ENCODE measurements around the gene GPC6.
A peak's percentile ranks its signal among the peaks of the same experiment; 100 is the strongest.

The GPC6 gene

DNA sequence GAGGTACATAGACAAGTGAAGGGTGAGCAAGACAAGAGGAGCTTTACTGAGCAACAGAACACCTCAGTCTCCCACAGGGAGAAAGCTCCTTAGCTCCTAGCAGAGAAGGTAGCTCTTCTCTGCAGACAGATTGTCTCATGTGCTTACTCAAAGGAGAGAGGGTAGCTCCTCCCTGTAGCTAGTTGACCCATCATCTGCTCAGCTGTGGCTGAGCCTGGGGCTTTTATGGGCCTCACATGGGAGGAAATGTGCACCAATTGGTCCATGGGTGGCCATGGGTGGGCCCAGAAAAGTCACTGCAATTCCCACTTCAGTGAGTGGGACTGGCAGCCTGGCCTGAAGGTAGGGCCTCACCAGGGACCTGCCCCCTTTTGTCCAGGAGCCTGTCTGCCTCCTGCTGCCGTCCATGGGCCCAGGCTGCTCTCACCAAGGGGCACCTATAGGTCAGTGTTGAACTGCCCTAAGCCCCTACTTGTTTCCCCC, 246.2 kb downstream of the GPC6 start:
- no peak overlapping the region for H3K27ac ChIP-seq (ENCODE audit: extremely low read depth, low read depth, low read length)
- H3K9me3 ChIP-seq (ENCODE audit: control insufficient read depth, insufficient read depth, low read depth, low read length), result no peaks in the 10 kb centered on the region
- no peak overlapping the region for H3K4me3 ChIP-seq (ENCODE audit: low read depth, low read length)
- no peak for TF ChIP-seq ZNF350 (tag by site-specific recombination; IDR thresholded peaks at IDR 0.05)
- no peak for TF ChIP-seq ZNF560 (tag by site-specific recombination; IDR thresholded peaks at IDR 0.05; ENCODE audit: borderline replicate concordance)
- TF ChIP-seq TRIM28 (IDR thresholded peaks at IDR 0.05; ENCODE audit: borderline replicate concordance, low read length), result peak; percentile 55; the same call in 1 of the 2 replicates
- TF ChIP-seq SETDB1 (IDR thresholded peaks at IDR 0.05; ENCODE audit: insufficient read length, low read length), result peak; percentile 66
- no peaks in the 10 kb centered on the region for H3K4me1 ChIP-seq (ENCODE audit: control insufficient read depth, insufficient read depth, low read length)
- CTCF ChIA-PET, result no interaction called here
- POLR2A ChIA-PET, result no interaction called here
- H3K36me3 ChIP-seq (ENCODE audit: control insufficient read depth in 2 of 2, insufficient read depth in 1 of 2, low read length in 2 of 2), result no peaks in the 10 kb centered on the region

DNA sequence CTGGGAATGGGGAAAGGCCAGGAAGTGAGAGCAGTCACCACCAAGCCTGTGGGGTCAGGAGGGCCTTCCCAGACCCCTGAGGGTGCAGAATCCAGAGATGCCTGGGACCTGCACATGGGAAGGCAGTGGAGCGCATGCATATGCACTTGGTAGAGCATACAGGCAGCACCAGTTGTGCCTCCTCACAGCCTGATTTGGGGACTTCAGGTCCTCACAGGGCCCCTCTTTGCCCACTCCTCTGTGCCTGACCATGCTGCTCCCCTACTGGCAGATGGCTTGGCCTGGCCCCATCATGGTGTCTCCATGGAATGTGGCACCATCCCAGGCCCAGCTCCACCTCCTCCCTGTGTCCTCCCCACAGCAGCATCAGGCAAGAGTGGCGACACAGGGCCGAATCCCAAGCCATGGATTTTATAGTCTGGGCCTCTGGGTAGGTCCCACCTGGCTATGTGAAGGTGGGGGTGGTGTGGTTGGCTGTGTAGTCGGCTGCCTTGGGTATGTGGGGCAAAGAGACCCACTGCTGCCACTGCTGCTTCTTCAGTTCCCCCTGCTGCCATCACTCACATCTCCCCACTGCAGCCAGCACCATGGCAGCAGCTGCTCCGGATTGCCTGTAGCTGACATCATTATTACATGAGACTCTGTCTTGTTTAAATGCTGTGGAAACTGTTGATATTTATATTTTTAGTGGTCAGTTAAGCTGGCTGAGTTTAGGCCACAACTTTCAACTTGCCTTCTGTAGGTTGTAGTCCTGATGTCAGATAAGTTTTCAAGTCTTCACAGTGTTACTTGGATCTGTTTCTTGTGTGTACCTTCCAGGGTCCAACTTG, 247.0 kb downstream of the GPC6 start:
- H3K9me3 ChIP-seq (ENCODE audit: control insufficient read depth, insufficient read depth, low read depth, low read length), result no peaks in the 10 kb centered on the region
- TF ChIP-seq ZNF37A (tag by site-specific recombination; IDR thresholded peaks at IDR 0.05), result no peak
- TF ChIP-seq ZNF777 (tag by site-specific recombination; IDR thresholded peaks at IDR 0.05; ENCODE audit: borderline replicate concordance), result no peak
- TF ChIP-seq, protein P1, sequence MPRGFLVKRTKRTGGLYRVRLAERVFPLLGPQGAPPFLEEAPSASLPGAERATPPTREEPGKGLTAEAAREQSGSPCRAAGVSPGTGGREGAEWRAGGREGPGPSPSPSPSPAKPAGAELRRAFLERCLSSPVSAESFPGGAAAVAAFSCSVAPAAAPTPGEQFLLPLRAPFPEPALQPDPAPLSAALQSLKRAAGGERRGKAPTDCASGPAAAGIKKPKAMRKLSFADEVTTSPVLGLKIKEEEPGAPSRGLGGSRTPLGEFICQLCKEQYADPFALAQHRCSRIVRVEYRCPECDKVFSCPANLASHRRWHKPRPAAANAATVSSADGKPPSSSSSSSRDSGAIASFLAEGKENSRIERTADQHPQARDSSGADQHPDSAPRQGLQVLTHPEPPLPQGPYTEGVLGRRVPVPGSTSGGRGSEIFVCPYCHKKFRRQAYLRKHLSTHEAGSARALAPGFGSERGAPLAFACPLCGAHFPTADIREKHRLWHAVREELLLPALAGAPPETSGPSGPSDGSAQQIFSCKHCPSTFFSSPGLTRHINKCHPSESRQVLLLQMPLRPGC (tag by site-specific recombination; IDR thresholded peaks at IDR 0.05), result no peak
- TF ChIP-seq ZNF610 (tag by site-specific recombination; IDR thresholded peaks at IDR 0.05; ENCODE audit: borderline replicate concordance), result no peak
- no peak for TF ChIP-seq ZSCAN4 (tag by site-specific recombination; IDR thresholded peaks at IDR 0.05)
- no peak for TF ChIP-seq ZNF580 (tag by site-specific recombination; IDR thresholded peaks at IDR 0.05)
- TF ChIP-seq PRDM10 (tag by site-specific recombination; IDR thresholded peaks at IDR 0.05), result peak; percentile 22; the same call in 1 of the 2 replicates
- TF ChIP-seq ZNF600 (tag by site-specific recombination; IDR thresholded peaks at IDR 0.05), result no peak
- ChIA-PET CTCF (interaction anchor here (0.6 kb wide), 1 partner anchor 105 kb away, joined by 4 read pairs; no protein-coding TSS in a partner anchor), POLR2A (no interaction called here)
- H3K36me3 ChIP-seq (ENCODE audit: control insufficient read depth in 2 of 2, insufficient read depth in 1 of 2, low read length in 2 of 2), result no peaks in the 10 kb centered on the region
- no peak overlapping the region for H3K4me3 ChIP-seq (ENCODE audit: low read depth, low read length)
- no peaks in the 10 kb centered on the region for H3K4me1 ChIP-seq (ENCODE audit: control insufficient read depth, insufficient read depth, low read length)
- H3K27ac ChIP-seq (ENCODE audit: extremely low read depth, low read depth, low read length), result no peak overlapping the region

DNA sequence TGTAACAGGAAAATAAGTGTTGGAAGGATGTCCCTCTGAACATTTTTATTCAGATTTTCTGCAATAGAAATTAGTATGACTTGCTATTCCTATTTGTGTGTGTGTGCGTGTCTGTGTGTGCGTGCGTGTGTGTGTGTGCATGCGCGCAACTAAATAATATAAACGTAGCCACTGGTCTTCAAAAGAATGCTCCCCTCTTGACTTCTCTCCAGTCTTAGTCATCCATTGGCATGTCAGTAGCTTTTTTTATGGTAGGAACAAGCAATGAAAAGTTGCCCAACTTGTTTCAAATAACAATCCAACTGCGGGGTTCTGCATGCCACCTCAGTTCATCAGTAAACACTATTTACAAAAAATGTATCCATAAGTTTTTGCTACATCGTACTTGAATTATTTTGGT, 249.6 kb downstream of the GPC6 start:
- ChIA-PET POLR2A (no interaction called here), CTCF (no interaction called here)
- Histone ChIP-seq H3K9me3 (ENCODE audit: control insufficient read depth, insufficient read depth, low read depth, low read length) (no peaks in the 10 kb centered on the region), H3K4me1 (ENCODE audit: control insufficient read depth, insufficient read depth, low read length) (no peaks in the 10 kb centered on the region), H3K27ac (ENCODE audit: extremely low read depth, low read depth, low read length) (no peak overlapping the region), H3K36me3 (ENCODE audit: control insufficient read depth in 2 of 2, insufficient read depth in 1 of 2, low read length in 2 of 2) (no peaks in the 10 kb centered on the region), H3K4me3 (ENCODE audit: low read depth, low read length) (no peak overlapping the region)
- peak; percentile 63 for TF ChIP-seq ZSCAN4 (tag by site-specific recombination; IDR thresholded peaks at IDR 0.05)
- TF ChIP-seq, protein P2, sequence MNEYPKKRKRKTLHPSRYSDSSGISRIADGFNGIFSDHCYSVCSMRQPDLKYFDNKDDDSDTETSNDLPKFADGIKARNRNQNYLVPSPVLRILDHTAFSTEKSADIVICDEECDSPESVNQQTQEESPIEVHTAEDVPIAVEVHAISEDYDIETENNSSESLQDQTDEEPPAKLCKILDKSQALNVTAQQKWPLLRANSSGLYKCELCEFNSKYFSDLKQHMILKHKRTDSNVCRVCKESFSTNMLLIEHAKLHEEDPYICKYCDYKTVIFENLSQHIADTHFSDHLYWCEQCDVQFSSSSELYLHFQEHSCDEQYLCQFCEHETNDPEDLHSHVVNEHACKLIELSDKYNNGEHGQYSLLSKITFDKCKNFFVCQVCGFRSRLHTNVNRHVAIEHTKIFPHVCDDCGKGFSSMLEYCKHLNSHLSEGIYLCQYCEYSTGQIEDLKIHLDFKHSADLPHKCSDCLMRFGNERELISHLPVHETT (tag by site-specific recombination; IDR thresholded peaks at IDR 0.05), result no peak
